D721Med (cell line): ENCODE measurements around the gene MDK.

ENCODE experiments used
- DNase-seq: peaks from one replicate; pipeline ENCODE4 v3.0.0; 2011; ENCODE audit warnings: low spot score; ENCODE audit not compliant: insufficient read length
- FAIRE-seq: peaks from 2 replicates; lab custom pipeline; 2011; peaks lifted over from hg19 to GRCh38; lab: Jason Lieb, UNC
- CTCF ChIP-seq: IDR thresholded peaks from 2 replicates; pipeline ENCODE4 v1.5.1; 2012; ENCODE audit warnings: mild to moderate bottlenecking, control low read depth; ENCODE audit not compliant: insufficient read depth; ENCODE audit errors: missing control alignments

The MDK gene

GRCh38 chr11:46348566-46349401 is 32.7 kb upstream of the MDK start:
- no peak for TF ChIP-seq CTCF
- FAIRE-seq (no peak), DNase-seq (no peak)

- no peak for DNase-seq
- FAIRE-seq: no peak
- no peak for TF ChIP-seq CTCF
Measured at GRCh38 chr11:46350695-46351094, 30.8 kb upstream of the MDK start.

- no peak for TF ChIP-seq CTCF
- no peak for DNase-seq
- FAIRE-seq: no peak
Measured at GRCh38 chr11:46351148-46351547, 30.3 kb upstream of the MDK start.

GRCh38 chr11:46351606-46352005 is 29.9 kb upstream of the MDK start:
- no peak for TF ChIP-seq CTCF
- FAIRE-seq (no peak), DNase-seq (no peak)

GRCh38 chr11:46352063-46352841 is 29.2 kb upstream of the MDK start:
- FAIRE-seq: no peak
- TF ChIP-seq CTCF: peak; percentile 58
- DNase-seq: no peak

- FAIRE-seq (no peak), DNase-seq (no peak)
- TF ChIP-seq CTCF: no peak
Measured at GRCh38 chr11:46353698-46354097, 27.8 kb upstream of the MDK start.
